HEK293 (cell line): ENCODE measurements around the gene NDUFV1.
"Not testable (repeated sequence)": the region's sequence is repeated elsewhere in the genome, so short reads cannot be mapped to it uniquely, and the experiment has no call there.

Experiments used
- BCL11A ChIP-seq: fragments of 450-650 bp; formaldehyde crosslinking; IDR thresholded peaks from 2 replicates; pipeline ENCODE4 v1.5.1; 2016; ENCODE audit warnings: low read depth, missing biosample characterization, missing genetic modification characterization
- CTCF ChIP-seq: fragments of 450-650 bp; formaldehyde crosslinking; IDR thresholded peaks from 2 replicates; pipeline ENCODE4 v1.5.1; 2016; ENCODE audit warnings: missing biosample characterization, missing genetic modification characterization
- GLI2 ChIP-seq: fragments of 450-650 bp; formaldehyde crosslinking; IDR thresholded peaks from 2 replicates; pipeline ENCODE4; 2017; ENCODE audit warnings: missing biosample characterization, missing genetic modification characterization, low read depth, borderline replicate concordance
- PRDM10 ChIP-seq: fragments of 450-650 bp; formaldehyde crosslinking; IDR thresholded peaks from 2 replicates; pipeline ENCODE4 v1.5.1; 2016; ENCODE audit warnings: missing biosample characterization, missing genetic modification characterization
- REPIN1 ChIP-seq: fragments of 450-650 bp; formaldehyde crosslinking; IDR thresholded peaks from 2 replicates; pipeline ENCODE4 v1.5.1; 2017; ENCODE audit warnings: missing biosample characterization, missing genetic modification characterization, low read depth
- REST ChIP-seq: fragments of 450-650 bp; formaldehyde crosslinking; IDR thresholded peaks from 2 replicates; pipeline ENCODE4 v1.5.1; 2016; ENCODE audit warnings: missing biosample characterization, missing genetic modification characterization
- ZBTB1 ChIP-seq: fragments of 450-650 bp; formaldehyde crosslinking; IDR thresholded peaks from 2 replicates; pipeline ENCODE4 v1.5.1; 2016; ENCODE audit warnings: missing biosample characterization, missing genetic modification characterization
- ZBTB10 ChIP-seq: fragments of 450-650 bp; formaldehyde crosslinking; IDR thresholded peaks from 2 replicates; pipeline ENCODE4 v1.5.1; 2016; ENCODE audit warnings: missing biosample characterization, missing genetic modification characterization
- ZBTB11 ChIP-seq: fragments of 450-650 bp; formaldehyde crosslinking; conservative IDR thresholded peaks from 2 replicates; pipeline ENCODE4 v1.5.1; 2016; ENCODE audit warnings: low read depth, missing biosample characterization, missing genetic modification characterization
- ZNF146 ChIP-seq: fragments of 450-650 bp; formaldehyde crosslinking; IDR thresholded peaks from 2 replicates; pipeline ENCODE4 v1.5.1; 2016; ENCODE audit warnings: missing biosample characterization, missing genetic modification characterization
- ZNF473 ChIP-seq: fragments of 450-650 bp; formaldehyde crosslinking; IDR thresholded peaks from 2 replicates; pipeline ENCODE4 v1.5.1; 2017; ENCODE audit warnings: missing biosample characterization, missing genetic modification characterization
- ZNF791 ChIP-seq: fragments of 450-650 bp; formaldehyde crosslinking; IDR thresholded peaks from 2 replicates; pipeline ENCODE4 v1.5.1; 2016; ENCODE audit warnings: missing biosample characterization, missing genetic modification characterization

- TF ChIP-seq REST (tag by site-specific recombination); CTCF (tag by site-specific recombination); ZNF791 (tag by site-specific recombination); PRDM10; BCL11A (tag by site-specific recombination); ZNF473 (tag by site-specific recombination); ZNF146 (tag by site-specific recombination); GLI2 (tag by site-specific recombination); ZBTB10 (tag by site-specific recombination); ZBTB1 (tag by site-specific recombination); REPIN1; ZBTB11 (tag by site-specific recombination): not testable (repeated sequence)
Observed at GRCh38 chr11:67621928-67622327, 15.2 kb downstream of the NDUFV1 start.
